Osteoblast (primary cell): ENCODE results near the gene PLA2G5. TPM values are rescaled to one million over a fixed set of nuclear protein-coding genes. Genes with fewer than 3 reads are reported as not detected.

Experiments
- DNase-seq: peaks from one replicate; pipeline ENCODE4 v3.0.0; 2011; ENCODE audit warnings: low spot score, mixed read lengths; ENCODE audit not compliant: insufficient read length; ENCODE audit errors: missing footprints
- H2AFZ ChIP-seq: 2 replicates; pipeline ENCODE4 v1.6.0; 2011; ENCODE audit warnings: mild to moderate bottlenecking, low read length
- H3K27ac ChIP-seq: 2 replicates; pipeline ENCODE4 v1.5.1; 2011; ENCODE audit warnings: mild to moderate bottlenecking, low read depth, low read length, moderate library complexity
- H3K27me3 ChIP-seq: 2 replicates; pipeline ENCODE4 v1.6.0; 2012; ENCODE audit warnings: mild to moderate bottlenecking, control low read depth, inconsistent platforms, low read length, moderate library complexity; ENCODE audit not compliant: insufficient read depth
- H3K36me3 ChIP-seq: 2 replicates; pipeline ENCODE4 v1.5.1; 2011; ENCODE audit warnings: mild to moderate bottlenecking, low read length, control low read depth, moderate library complexity; ENCODE audit not compliant: insufficient read depth
- H3K4me1 ChIP-seq: 2 replicates; pipeline ENCODE4 v1.5.1; 2011; ENCODE audit warnings: mild to moderate bottlenecking, low read length, control low read depth, moderate library complexity; ENCODE audit not compliant: insufficient read depth
- H3K4me2 ChIP-seq: 2 replicates; pipeline ENCODE4 v1.6.0; 2011; ENCODE audit warnings: mild to moderate bottlenecking, low read length; ENCODE audit not compliant: insufficient read depth
- H3K4me3 ChIP-seq: fragments of 200-600 bp; sonication (generic); 3 replicates; pipeline ENCODE4 v1.5.1; 2012; ENCODE audit warnings: mild to moderate bottlenecking, low read length, inconsistent platforms; ENCODE audit not compliant: insufficient read depth
- H3K79me2 ChIP-seq: 2 replicates; pipeline ENCODE4 v1.6.0; 2012; ENCODE audit warnings: mild to moderate bottlenecking, low read length, control low read depth, inconsistent platforms; ENCODE audit not compliant: insufficient read depth
- H3K9me3 ChIP-seq: 2 replicates; pipeline ENCODE4 v1.5.1; 2011; ENCODE audit warnings: low read depth, low read length, control low read depth
- H4K20me1 ChIP-seq: 2 replicates; pipeline ENCODE4 v1.6.0; 2012; ENCODE audit warnings: mild to moderate bottlenecking, low read length, control low read depth; ENCODE audit not compliant: insufficient read depth
- total RNA-seq: library from RNA; depleted of rRNA; stranded (reverse); fragments of >200 nt; gene quantifications from 2 replicates; pipeline ENCODE4 v1.2.3, GENCODE V29; 2012
- TF ChIP-seq, protein P1 (sequence below): IDR thresholded peaks from 2 replicates; pipeline ENCODE4 v1.5.1; 2011; ENCODE audit warnings: mild to moderate bottlenecking, low read depth, low read length, moderate library complexity; ENCODE audit errors: extremely low read depth

Gene PLA2G5
- total RNA-seq, 1 donor = 2.9 TPM

DNA sequence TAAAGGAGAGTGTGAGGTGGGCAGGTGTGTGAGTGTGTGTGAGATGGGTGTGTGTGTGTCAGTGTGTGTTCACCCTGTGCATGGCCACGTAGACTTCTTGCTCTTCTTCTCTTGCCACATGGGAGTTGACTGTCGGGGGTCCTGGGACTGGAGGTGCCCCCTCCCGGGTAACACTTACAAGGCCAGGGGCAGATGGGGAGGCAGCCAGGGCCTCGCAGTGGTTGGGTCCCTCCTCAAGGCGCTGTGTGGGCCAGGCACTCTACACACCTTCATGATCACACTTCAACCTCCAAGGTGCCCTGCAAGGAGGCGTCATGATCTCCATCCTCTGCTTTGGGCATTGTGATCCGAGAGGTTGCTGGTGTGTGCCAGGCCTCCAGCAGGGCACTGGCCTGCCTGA lies 71.5 kb downstream of the PLA2G5 start:
- Histone ChIP-seq H3K27ac (no peak overlapping the region), H3K79me2 (no peaks in the 10 kb centered on the region), H3K4me3 (no peak overlapping the region), H3K27me3 (peaks cover 7% of the 10 kb centered on the region), H4K20me1 (no peaks in the 10 kb centered on the region), H2AFZ (no peak overlapping the region), H3K36me3 (no peaks in the 10 kb centered on the region), H3K4me1 (no peaks in the 10 kb centered on the region), H3K4me2 (no peak overlapping the region), H3K9me3 (no peaks in the 10 kb centered on the region)
- TF ChIP-seq, protein P1, sequence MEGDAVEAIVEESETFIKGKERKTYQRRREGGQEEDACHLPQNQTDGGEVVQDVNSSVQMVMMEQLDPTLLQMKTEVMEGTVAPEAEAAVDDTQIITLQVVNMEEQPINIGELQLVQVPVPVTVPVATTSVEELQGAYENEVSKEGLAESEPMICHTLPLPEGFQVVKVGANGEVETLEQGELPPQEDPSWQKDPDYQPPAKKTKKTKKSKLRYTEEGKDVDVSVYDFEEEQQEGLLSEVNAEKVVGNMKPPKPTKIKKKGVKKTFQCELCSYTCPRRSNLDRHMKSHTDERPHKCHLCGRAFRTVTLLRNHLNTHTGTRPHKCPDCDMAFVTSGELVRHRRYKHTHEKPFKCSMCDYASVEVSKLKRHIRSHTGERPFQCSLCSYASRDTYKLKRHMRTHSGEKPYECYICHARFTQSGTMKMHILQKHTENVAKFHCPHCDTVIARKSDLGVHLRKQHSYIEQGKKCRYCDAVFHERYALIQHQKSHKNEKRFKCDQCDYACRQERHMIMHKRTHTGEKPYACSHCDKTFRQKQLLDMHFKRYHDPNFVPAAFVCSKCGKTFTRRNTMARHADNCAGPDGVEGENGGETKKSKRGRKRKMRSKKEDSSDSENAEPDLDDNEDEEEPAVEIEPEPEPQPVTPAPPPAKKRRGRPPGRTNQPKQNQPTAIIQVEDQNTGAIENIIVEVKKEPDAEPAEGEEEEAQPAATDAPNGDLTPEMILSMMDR = no peak
- no peak for DNase-seq

Other genes starting within 250 kb of the PLA2G5 start
- gene OTUD3, start 187.8 kb upstream of the PLA2G5 start, total RNA-seq = 4.0 and 4.1 TPM in 2 replicates
- gene PLA2G2E, start 146.6 kb upstream of the PLA2G5 start, total RNA-seq = not detected in 2 replicates
- gene PLA2G2A, start 90.6 kb upstream of the PLA2G5 start, total RNA-seq = not detected in 2 replicates
- not detected in 2 replicates for gene PLA2G2D, start 49.3 kb downstream of the PLA2G5 start, total RNA-seq
- gene PLA2G2F, start 69.1 kb downstream of the PLA2G5 start, total RNA-seq = not detected in 2 replicates
- under 0.01 TPM in 1 of 2 replicates, not detected in the other for gene UBXN10, start 115.9 kb downstream of the PLA2G5 start, total RNA-seq
- gene PLA2G2C, start 116.3 kb downstream of the PLA2G5 start, total RNA-seq = not detected in 2 replicates
- gene VWA5B1, start 220.7 kb downstream of the PLA2G5 start, total RNA-seq = not detected in 2 replicates